ENCODE results near the gene UMPS.

UMPS gene

GRCh38 chr3:124763644-124764358 lies 33.5 kb downstream of the UMPS start:
- no peak for DNase-seq (ENCODE audit: low read depth, low spot score)

- no peak for DNase-seq (ENCODE audit: low read depth, low spot score)
Measured at GRCh38 chr3:124764746-124765145, 34.5 kb downstream of the UMPS start.

DNA sequence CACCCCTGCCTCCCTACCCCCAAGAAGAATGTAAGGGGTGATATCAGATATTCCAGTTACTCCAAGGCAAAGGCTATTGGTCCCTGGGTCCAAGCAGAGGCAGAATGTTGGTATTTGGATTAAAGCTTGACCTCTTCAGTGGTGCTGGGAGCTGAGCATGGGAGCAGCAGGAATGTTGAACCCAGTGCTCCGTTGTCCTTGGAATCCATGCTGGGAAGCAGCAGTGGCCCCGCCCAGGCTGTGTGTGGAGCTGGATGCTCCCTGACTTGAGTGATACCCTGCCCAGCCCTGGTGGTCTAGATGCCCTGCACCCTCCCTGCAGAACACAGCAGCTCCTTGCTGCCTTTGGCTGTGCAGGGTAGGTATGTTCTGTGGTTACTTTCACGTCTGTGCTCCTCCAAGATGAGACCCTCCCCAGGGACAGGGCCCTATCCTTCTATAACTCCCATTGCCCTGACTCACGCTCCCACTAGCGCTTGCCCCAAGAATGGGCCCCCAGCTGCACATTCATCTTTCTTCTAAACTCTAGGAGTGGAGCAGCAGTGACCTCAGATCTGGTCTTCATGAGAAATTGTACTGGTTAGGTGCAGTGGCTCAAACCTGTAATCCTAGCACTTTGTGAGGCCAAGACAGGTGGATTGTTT lies 35.1 kb downstream of the UMPS start:
- DNase-seq (ENCODE audit: low read depth, low spot score) = no peak

DNA sequence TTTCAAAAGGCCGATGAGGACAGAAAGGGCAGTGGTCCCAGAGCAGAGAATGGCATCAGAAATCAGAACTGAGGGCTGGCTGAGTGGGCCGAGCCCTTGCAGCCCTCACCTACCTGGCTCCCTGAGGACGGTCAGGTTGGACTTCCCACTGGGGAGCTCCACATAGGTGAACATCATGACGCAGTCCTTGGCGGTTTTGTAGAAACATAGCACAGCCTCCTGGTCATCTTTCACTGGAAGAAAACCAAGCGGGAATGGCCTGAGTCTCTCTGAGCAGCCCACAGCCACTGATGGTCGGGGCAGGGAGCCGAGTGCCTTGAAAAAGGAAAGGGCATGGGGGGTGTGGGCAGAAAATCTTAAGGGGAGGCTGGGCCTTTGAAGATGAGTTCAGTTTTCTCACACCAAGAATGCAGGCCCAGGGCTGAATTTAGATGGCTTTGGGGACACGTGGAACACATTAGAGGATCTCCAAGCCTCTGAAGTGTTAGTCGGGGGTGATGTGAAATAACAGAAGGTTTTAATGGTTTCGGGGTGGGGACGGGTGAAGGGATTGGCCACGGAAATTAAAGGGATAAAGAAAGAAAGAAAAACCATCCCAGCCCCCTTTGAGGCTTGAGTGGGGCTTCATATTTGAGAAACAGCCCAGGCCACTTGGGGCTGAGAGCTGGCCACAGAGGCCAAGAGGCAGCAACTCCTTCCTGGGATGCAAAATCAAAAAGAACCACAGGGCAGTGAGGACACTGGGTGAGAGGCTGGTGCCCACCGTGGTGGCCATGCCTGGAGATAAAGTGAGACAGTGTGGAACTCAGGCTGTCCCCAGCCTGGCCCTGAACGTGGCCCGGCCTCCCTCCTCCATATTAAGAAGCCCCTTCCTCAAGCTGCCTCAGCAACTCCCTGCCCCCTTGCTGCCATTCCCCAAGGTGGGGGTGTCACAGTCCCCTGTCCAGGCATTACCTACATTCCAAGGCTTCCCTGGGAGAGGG lies 36.2 kb downstream of the UMPS start:
- no peak for DNase-seq (ENCODE audit: low read depth, low spot score)

GRCh38 chr3:124767264-124767663 lies 37.0 kb downstream of the UMPS start:
- DNase-seq (ENCODE audit: low read depth, low spot score) = no peak

GRCh38 chr3:124767691-124768090 lies 37.4 kb downstream of the UMPS start:
- DNase-seq (ENCODE audit: low read depth, low spot score) = no peak

DNA sequence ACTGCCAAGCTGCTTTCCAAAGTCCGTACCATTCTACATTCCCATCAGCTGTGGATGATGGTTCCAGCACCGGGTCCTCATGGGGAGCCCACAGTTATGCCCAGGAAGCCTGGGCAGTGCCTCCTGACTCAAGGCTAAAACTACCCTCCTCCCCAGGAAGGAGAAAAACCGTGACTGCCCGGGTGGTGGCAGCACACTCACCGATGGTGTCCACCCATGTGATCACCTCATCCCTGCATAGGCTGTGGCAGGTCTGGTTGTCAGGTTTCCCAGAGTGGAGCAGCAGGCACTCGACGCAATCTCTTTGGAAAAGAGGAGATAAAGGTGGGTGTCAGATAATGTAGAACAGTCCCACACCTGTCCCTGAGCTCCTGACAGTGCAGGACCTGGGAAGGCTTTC lies 38.6 kb downstream of the UMPS start:
- DNase-seq (ENCODE audit: low read depth, low spot score) = no peak

DNA sequence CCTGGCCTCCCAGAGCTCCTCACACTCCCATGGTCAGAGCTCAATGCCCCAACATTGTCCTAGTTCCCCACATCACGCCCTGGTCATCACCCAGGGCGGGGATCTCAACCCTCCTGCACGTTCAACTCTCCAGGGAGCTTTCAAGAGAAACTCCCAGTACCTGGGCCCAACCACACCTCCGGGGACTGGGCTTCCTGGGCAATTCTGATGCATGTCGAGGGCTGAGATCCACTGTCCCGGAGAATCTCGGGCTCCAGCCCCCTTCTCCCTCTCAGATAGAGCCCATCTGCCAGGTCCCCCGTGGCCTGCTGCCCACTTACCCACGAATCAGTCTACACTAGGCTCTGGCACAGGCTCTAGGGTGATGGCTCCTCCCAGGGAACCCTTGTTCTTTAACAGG lies 39.2 kb downstream of the UMPS start:
- no peak for DNase-seq (ENCODE audit: low read depth, low spot score)

GRCh38 chr3:124770336-124771082 lies 40.3 kb downstream of the UMPS start:
- no peak for DNase-seq (ENCODE audit: low read depth, low spot score)

DNA sequence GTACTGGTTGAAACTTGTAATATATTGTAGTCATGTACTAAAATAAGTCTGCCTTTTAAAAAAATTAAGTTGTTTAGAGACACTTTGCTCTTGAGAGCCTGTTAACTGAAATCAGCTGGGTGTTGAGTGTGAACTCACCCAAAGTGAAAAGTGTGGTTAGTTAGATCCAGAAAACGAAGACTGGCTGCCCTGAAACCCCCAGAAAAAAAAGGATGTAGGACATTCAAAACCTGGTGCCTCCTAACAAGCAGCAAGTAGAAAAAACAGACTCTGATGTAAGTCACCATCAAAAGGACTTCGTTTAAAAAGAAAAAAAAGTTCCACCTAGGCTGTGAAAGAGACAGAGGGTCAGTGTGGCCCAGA lies 40.8 kb downstream of the UMPS start:
- no peak for DNase-seq (ENCODE audit: low read depth, low spot score)

DNA sequence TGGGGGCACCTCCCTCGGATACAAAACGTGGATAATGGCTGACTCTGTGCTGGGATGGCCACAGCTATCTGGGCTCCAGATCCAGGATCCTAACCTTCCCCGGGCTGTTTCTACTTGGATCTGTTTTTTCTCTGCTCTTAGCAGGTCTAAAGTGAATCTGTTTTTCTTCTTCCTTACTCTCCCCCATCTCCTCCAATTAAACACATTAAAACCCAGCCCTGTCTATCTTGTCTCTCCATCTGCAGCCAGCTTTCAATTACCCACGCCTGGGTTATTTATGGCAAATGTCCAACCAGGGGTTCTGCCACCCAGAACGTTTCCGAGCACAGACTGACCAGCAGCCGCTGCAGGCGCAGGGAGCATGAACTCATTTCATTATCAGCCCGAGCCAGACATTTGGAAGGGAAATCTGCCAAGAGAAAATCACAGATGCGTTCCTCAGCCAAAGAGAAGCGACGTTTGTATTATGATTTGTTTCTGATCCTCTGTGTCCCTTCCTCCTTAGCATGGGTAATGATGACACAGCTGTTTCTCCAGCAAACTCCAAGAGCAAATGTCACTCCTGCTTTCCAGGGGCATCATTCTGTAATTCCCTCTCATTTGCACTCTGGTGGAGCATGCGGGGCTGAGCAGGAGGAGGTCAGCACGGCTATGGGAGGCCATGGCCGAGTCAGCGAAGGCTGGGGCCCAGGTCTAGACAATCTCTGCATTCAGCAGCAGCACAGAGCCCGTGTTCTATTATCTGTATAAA lies 42.0 kb downstream of the UMPS start:
- DNase-seq (ENCODE audit: low read depth, low spot score) = no peak

- DNase-seq (ENCODE audit: low read depth, low spot score) = no peak
Measured at GRCh38 chr3:124773351-124774326, 43.4 kb downstream of the UMPS start.

DNA sequence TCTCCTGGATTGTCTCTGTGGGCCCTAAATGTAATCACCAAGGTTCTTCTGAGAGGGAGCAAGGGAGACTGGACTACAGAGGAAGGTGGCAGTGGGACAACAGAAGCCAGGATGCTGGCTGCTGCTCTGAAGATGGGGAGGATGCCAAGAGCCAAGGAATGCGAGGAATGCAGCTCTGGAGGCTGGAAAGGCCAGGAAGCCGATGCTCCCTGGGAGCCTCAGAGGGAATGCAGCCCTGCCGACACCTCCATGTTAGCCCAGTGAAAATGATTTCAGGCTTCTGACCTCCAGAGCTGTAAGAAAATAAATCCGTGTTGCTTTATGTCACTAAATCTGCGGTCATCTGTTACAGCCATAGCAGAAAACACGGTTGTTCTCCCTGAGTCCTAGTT lies 44.1 kb downstream of the UMPS start:
- DNase-seq (ENCODE audit: low read depth, low spot score) = no peak

- no peak for DNase-seq (ENCODE audit: low read depth, low spot score)
Measured at GRCh38 chr3:124774841-124775402, 44.7 kb downstream of the UMPS start.

DNA sequence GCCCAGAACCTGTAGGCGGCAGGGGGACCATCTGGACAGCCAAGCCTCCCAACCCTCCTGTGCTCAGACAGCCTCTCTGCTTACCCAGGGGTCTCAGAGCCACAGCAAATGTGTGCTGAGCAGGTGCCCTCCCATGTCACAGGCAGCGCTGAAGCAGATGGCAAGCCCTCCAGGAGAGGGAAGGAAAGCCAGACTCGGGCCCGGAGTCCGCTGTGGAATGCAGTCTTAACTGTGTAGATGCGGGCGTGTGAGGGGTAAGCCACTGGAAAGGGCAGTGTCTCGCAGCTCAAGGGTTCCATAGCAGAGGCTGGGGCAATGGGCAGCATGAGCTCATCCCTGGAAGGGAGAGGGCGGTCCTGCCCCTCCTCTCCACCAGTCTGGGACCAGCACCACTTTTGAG lies 45.6 kb downstream of the UMPS start:
- DNase-seq (ENCODE audit: low read depth, low spot score) = no peak

- DNase-seq (ENCODE audit: low read depth, low spot score) = no peak
Measured at GRCh38 chr3:124776856-124777255, 46.6 kb downstream of the UMPS start.

DNA sequence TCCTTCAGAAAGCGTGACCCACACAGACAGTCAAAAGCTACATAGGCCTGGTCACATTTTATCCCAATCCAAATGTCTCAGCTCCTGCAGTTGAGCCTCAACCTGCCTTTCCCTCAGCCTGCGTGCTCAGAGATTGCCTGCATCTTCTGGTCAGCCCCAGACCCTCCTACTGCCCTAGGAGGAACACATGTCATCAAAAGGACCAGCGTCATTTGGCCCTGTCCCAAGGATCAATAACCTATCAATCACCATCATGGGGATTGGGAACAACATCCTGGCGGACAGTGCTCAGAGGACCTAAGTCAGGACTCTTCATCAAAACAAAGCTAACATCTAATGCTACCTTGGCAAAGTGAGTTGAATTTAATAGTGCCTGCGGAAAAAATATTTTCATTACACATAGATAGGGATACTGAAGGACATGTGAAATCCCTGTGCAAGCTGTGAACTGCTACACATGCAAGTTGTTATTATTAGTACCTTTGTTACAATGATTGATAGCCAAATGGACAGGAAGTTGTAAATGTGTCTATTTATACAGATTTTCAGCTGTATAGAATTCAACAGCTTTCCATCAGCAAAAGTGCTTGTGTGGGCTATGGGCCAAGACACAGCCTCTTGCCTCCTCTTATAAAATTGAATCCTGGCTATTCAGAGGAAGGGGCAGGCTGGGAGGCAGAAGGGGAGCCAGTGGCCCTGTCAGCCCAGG lies 47.7 kb downstream of the UMPS start:
- no peak for DNase-seq (ENCODE audit: low read depth, low spot score)

DNA sequence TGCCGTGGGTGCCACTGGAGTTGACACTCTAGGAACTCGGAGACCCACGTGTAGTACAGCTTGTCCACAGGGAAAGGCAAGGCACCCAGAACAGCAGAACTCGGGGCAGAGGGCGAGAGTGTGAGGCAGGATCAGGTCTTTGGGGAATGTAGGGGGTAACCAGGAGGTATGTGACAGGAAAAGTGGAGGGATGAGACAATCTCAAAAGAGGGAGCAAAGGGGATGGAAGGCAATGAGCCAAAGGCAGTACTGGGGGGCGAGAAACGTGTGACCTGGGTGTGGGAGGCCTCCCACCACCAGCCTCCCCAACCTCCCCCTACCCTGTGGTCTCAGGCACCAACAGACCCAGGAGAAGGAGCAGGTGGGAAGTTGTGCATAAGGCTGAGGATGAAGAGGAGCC lies 48.9 kb downstream of the UMPS start:
- DNase-seq (ENCODE audit: low read depth, low spot score) = no peak

DNA sequence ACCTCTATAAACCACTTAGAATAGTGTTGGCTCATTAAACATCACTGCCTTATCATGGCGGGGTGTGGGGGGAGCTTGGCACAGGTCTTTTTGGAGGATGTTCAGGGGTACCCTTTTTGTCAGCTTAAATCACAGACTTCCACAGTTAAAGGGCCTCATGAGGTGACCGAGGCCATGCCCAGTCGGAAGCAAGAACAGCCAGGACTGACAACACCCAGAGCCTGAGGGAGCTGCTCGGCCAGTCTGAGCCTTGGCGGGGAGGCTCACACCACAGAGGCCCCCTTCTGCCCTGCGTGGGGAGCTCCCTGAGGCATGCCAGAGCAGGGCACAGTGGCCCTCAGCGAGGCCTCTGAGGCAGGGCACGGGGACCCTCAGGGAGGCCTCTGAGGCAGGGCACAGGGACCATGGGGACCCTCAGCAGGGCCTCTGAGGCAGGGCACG lies 49.5 kb downstream of the UMPS start:
- no peak for DNase-seq (ENCODE audit: low read depth, low spot score)

All from activated naive CD8-positive, alpha-beta T cell treated with anti-CD3 and anti-CD28 coated beads, Interleukin-2, amount 50 U/mL, for 16 hours (primary cell).